Stimulated activated CD8-positive, alpha-beta memory T cell treated with anti-CD3 and anti-CD28 coated beads, Interleukin-15, amount 100 ng/mL, for 48 hours (primary cell): ENCODE results near the gene RGS2.

Source experiments
- DNase-seq, 2 donors: peaks; one replicate each; pipeline ENCODE4 v3.0.0-alpha.2; 2020; ENCODE audit warnings: low read depth in 2 of 2

Gene RGS2

DNA sequence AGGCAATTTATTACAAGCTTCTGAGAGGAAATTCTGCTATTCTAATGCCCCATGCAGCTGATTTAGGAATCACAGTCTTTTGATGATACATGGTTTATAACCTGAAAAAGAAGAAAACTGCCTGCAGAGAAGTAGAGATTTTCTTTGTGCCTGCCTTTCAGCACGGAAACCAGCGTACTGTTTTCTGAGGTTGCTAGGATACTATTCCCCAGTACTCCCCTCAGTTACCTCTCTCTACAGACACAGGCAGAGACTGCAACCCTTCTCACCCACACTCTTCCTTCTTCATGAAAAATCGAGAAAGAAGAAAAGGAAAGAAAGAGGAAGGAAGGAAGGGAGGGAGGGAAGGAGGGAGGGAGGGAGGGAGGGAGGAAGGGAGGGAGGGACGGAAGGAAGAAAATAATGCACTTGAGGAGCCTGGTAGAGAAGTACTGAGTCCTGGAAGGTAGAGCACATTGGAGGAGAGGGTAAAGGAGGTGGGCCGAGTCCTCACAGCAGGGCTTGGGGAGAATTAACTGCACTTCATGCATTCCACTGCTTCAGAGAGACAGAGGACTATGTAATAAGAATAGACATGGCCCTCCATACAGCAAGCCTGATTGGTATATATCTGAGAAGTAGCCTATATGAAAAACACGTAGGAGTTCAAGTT, 21.9 kb downstream of the RGS2 start:
- no peak for DNase-seq

DNA sequence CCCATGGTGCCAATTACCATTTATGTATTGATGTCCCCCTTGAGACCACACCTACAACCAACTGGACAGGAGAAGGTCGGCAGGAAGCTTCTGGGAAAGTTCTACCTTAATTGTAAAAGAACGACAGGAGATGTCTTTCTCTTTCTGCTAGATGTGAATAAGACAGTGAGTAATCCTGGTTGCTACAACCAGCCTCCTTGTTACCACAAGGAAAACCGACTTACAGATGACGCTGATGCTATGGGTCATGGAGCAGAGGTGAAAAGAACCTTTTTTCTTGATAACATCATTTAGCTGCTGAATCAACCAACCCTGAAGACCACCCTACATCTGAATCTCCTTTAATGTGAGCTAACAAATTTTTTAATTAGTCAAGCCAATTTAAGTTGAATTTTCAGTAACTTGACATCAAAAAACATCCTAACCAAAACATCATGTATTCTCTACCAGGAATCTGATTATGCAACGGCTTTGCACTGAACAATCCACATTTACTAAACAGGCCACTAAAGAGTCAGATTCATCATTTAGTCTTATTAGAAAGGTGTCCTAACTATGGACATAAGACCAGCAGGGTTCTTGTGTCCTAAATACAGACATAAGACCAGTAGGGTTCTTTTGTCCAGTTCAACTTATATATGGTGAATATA, 23.0 kb downstream of the RGS2 start:
- DNase-seq = no peak

DNA sequence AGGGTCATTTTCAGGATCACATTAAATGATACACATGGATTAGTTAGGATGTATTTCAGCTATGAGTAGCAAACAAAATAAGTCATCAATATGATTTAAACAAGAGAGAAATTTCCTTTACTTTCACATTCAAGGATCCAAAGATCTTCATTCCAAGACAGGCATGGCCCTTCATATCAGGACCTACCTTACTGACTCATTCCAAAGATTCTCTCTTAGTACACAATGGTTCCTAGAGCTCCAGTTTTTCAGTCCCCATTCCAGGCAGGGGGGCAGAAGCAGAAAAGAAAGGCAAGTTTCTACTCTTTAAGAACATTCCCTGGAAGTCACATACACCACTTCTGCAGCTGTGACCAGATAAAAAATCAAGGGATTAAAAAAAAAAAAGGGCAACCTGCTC, 23.7 kb downstream of the RGS2 start:
- DNase-seq = no peak

DNA sequence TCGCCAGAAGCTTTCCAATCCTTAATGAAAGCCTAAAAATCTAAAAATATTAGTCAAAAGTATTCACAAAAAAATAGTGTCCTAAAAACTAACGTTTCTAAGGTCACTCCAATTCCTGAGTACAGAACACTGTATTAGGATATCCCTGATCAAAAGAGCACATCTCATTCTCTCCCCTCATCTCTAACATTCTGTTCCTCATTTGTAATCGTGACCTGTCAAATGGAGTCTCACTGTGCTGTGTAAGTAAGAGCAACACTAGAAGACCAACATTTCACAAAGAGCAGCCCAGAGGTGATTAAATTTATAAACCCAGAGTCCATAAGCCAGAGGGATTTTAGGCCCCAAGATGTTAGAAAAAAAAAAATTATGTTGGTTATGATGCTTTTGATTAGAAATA, 26.3 kb downstream of the RGS2 start:
- no peak for DNase-seq

DNA sequence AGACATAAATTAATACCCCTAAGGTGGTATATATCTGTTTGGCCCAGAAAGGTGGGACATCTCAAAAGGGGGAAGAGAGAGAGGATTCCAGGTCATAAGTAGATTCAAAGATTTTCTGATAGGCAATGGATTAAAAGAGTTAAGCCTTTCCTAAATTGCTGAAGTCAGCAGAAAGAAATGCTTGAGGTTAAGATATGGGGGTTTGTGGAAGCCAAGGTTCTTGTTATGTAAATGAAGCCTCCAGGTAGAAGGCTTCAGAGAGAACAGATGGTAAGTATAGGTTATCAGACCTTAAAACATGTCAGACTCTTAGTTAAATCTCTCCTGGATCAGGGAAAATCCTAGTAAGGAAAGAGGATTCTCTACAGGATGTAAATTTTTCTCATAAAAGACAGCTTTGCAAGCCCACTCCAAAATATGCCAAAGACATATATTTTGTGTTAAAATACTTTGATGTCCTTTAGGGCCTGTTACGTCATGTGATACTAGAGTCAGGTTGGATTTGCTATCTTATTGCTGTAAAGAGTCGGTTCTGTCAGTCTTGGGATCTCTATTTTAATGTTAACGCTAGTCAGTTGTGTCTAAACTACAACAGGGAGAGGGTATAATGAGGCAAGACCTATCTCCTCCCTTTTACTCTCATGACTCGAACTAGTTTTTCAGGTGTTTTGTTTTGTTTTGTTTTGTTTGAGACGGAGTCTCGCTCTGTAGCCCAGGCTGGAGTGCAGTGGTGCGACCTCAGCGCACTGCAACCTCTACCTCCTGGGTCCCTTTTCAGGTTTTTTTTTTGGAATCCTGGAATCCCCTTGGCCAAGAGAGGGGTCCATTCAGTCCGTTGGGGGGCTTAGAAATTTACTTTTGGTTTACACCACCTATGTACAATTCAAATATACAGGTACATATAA, 30.6 kb downstream of the RGS2 start:
- DNase-seq = no peak

DNA sequence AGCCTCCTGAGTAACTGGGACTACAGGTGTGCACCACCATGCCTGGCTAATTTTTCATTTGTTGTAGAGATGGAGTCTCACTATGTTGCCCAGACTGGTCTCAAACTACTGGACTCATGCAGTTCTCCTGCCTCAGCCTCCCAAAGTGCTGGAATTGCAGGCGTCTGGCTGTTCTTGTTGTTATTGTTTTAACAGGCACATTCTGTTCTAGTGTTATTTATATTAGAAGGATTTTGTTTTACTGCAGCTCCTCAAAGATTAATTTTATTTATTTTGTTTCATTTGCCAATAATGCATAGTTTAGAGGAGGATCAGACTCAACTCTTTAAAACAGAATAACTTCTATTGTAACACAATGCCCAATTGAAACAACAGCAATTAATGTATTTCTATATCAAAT, 35.5 kb downstream of the RGS2 start:
- no peak for DNase-seq

DNA sequence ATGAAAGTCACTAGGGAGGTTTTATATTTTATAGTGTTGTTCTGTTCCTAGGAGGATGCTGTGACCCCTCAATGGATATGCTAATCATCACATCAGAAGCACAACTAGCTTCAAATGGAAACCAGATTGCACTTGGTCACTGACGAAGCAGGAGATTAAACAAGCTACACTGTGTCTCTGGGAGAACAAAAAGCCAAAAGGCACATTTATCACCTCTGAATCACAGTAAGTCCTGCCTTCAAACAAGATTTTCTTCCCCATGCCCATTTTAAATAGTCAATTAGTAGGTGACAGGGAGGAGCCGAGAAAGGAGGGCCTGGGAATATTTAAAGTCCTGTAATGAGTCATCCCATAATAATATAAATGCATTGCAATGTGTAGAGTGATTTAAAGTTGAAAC, 38.1 kb downstream of the RGS2 start:
- DNase-seq = no peak

DNA sequence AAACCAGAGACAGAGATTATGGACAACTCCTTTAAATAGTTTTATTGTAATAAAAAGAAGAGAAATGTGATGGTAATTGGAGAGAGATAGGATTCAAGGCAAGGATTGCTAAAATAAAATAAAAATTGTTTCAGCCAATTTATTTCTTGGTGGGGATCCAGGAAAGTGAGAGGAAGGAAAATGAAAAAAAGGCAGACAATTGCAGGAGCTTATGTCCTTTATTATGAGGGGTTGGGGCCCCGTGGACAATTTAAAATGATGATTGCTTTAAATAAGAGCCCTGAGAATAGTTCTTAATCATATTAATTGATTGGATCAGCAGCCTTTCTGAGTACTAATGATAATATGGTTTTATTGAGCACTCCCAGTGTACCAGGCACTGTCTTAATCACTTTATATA, 40.2 kb downstream of the RGS2 start:
- no peak for DNase-seq

DNA sequence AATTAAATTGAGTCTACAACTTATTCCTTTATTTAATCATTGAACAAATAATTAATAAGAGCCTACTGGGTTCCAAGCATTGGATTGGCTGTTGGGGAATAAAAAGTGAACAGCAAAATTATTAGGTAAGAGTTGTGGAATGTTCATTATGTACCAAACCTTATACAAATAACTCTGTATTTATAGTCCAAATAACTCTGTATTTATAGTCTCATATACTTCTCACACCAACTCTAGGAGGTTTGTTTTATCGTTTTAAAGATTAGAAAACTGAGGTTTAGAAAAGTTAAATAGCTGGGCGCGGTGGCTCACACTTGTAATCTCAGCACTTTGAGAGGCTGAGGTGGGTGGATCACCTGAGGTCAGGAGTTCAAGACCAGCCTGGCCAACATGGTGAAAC, 40.6 kb downstream of the RGS2 start:
- no peak for DNase-seq

DNA sequence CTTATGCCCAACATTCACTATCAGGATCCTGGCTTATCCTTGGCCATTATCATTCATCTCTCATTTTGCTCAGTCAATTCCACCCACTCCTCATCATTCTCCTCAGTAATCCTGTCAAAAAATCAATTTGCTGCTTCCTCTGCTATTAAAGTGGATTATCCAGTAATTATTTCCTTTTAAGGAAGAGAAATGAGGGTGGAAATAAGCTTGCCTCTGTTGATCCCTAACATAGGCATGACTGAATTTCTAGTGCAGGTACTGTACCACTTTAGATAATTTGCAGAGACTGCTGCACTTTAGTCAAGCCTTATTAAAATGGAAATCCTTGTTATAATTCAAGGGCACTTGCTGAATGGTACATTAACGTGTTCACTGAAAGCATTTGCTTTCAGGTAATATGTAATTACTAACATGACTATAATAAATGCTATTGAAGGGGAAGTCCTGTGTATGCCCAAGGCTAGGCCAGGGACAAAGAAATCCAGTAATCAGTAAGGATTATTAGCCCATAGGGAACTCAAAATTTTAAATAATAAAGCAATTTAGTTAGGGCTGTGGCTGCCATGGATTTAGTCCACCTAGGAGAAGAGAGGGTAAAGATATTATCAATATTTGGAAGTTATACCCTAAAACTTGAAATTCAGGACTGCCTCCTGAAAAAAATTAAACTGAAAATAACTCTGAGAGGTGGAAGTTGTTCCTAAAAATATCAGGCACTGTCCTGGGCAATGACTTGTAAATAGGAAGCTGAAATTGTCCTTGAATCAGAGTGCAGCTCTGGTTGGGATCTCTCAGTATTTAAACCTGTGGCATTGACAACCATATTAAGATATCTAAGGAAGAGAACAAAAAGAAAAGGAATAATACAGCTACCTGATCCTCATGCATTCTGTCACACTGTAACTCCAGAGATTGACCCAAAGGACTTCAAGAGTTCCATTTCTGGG, 43.4 kb downstream of the RGS2 start:
- no peak for DNase-seq

DNA sequence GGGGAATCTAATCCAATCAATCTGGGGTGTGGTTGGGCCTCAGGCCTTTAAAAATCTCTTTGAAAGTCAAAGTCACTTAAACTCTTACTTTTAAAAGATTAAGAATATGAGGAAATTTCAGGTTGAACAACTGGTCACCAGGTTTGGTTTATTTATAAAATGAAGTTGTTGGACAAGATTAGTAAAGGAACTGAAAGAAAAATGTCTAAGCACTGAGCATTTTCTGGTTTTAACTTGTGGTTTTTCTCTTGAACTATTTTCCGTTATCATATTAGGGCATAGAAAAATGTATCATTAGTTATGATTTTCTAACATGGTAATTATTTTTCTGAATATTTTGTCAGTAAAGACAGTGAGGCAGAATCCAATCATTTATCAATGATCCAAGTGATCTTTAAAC, 49.6 kb downstream of the RGS2 start:
- no peak for DNase-seq

DNA sequence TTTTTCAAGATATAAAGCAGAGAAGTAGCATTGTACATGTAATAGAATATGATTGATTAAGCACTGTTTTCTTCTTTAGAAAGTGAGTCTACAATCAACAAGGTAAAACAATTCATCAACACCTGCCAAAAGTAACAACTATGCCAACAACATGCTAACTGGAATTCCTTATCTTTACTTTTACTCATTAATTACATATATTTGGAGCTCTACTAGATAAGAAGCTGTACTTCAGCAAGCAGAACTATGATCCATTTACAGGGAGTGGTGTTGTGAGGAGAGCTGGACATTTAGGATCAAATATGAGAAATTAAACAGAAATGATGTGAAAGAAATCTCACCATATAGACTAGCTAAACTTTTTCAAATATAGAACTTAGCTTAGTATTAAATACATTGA, 51.0 kb downstream of the RGS2 start:
- DNase-seq = no peak

DNA sequence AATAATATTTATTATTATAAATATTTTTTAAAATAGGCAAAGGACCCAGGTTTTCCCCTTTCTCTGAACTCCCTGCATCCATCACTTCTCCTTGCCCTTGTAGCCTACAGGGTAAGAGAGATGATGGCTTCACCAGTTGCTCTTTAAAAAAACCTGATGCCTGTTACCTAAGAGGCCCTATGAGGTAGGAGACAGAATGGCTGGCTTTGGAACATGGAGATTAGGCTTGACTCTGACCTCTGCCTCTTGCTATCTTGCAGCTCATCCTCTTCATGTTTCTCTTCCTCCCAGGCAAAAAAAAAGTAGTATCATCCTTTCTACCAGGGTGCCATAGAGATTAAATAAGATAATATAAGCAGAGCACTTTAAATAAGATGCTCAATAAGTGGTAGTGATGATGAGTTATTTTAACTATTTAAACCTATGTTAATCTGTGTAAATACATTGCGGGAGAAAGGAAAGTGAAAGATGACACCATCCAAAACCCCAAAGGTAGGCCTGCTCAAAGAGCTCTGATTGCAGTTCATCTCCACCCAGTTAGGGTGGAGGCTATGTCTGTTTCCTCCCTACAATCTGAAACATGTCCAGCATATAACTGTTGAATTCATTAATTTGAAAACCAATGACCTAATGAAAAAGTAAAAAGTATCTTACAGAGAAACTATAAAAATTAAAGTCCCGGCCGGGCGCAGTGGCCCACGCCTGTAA, 51.8 kb downstream of the RGS2 start:
- no peak for DNase-seq

DNA sequence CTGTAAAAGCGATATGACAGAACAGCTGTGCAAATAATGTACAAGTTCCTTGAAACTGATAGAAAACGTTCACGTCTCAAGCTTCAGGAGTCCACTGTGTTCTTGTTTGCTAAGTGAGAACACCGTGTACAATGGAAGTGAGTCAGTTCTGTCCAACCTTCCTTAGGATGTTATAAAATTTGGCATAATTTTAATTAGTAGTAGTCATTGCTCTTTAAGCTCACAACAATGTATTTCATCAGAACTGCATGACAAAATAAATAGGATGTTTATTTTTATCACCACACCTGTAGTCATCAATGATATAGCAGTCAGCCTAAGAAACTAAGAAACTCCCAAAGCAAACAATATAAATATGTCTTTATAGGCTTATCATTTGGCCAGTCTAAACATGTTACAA, 53.0 kb downstream of the RGS2 start:
- no peak for DNase-seq
